Breast epithelium (tissue), 3 donors: ENCODE data around the gene UGT1A10.

Source experiments
- CTCF ChIP-seq, 3 donors: fragments of 450-650 bp; IDR thresholded peaks; one replicate each; pipeline ENCODE4 v1.5.1; 2016 to 2017; ENCODE audit warnings: antibody characterized with exemption in 3 of 3, mild to moderate bottlenecking in 3 of 3, moderate library complexity in 3 of 3
- POLR2A ChIP-seq: fragments of 450-650 bp; IDR thresholded peaks from one replicate; pipeline ENCODE4 v1.6.1; 2016; ENCODE audit warnings: antibody characterized with exemption, mild to moderate bottlenecking, moderate library complexity
- POLR2AphosphoS5 ChIP-seq, 3 donors: sonication (generic); formaldehyde crosslinking; IDR thresholded peaks; one replicate each; pipeline ENCODE4 v1.6.1; 2017; ENCODE audit warnings: antibody characterized with exemption in 3 of 3

- TF ChIP-seq CTCF (IDR thresholded peaks at IDR 0.05) (no peak), POLR2AphosphoS5 (IDR thresholded peaks at IDR 0.05) (no peak), POLR2A (no peak)
Observed at GRCh38 chr2:233676046-233676445, 39.8 kb downstream of the UGT1A10 start.
